Retinal pigment epithelial cell (primary cell): ENCODE measurements around the gene CEP19.

Experiments used
- DNase-seq: peaks from one replicate; pipeline ENCODE4 v3.0.0-alpha.2; 2010; ENCODE audit warnings: low read depth
- H3K4me3 ChIP-seq: 2 replicates; pipeline ENCODE4 v1.5.1; 2011; ENCODE audit warnings: mild to moderate bottlenecking, low read length, control low read depth, moderate library complexity
- TF ChIP-seq, protein P1 (sequence below): conservative IDR thresholded peaks from 2 replicates; pipeline ENCODE4 v1.5.1; 2011; ENCODE audit warnings: low read depth, low read length, control low read depth, inconsistent platforms

The CEP19 gene

DNA sequence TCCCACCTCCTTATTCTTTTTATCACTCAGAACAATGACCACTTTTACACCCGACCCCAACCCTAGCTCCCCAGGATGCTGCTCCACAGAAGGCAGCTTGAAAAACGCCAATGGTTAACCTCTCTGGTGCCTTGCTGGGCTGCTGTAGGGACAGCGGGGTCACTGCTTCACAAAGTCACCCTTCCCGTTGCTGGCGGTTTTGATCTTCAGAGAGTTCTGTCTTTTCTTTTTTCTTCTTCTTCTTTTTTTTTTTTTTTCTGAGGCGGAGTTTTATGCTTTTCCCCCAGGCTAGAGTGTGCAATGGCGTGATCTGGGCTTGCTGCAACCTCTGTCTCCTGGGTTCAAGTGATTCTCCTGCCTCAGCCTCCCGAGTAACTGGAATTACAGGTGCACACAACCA lies 20.7 kb downstream of the CEP19 start:
- H3K4me3 ChIP-seq = no peak overlapping the region
- TF ChIP-seq, protein P1, sequence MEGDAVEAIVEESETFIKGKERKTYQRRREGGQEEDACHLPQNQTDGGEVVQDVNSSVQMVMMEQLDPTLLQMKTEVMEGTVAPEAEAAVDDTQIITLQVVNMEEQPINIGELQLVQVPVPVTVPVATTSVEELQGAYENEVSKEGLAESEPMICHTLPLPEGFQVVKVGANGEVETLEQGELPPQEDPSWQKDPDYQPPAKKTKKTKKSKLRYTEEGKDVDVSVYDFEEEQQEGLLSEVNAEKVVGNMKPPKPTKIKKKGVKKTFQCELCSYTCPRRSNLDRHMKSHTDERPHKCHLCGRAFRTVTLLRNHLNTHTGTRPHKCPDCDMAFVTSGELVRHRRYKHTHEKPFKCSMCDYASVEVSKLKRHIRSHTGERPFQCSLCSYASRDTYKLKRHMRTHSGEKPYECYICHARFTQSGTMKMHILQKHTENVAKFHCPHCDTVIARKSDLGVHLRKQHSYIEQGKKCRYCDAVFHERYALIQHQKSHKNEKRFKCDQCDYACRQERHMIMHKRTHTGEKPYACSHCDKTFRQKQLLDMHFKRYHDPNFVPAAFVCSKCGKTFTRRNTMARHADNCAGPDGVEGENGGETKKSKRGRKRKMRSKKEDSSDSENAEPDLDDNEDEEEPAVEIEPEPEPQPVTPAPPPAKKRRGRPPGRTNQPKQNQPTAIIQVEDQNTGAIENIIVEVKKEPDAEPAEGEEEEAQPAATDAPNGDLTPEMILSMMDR = no peak
- no peak for DNase-seq

DNA sequence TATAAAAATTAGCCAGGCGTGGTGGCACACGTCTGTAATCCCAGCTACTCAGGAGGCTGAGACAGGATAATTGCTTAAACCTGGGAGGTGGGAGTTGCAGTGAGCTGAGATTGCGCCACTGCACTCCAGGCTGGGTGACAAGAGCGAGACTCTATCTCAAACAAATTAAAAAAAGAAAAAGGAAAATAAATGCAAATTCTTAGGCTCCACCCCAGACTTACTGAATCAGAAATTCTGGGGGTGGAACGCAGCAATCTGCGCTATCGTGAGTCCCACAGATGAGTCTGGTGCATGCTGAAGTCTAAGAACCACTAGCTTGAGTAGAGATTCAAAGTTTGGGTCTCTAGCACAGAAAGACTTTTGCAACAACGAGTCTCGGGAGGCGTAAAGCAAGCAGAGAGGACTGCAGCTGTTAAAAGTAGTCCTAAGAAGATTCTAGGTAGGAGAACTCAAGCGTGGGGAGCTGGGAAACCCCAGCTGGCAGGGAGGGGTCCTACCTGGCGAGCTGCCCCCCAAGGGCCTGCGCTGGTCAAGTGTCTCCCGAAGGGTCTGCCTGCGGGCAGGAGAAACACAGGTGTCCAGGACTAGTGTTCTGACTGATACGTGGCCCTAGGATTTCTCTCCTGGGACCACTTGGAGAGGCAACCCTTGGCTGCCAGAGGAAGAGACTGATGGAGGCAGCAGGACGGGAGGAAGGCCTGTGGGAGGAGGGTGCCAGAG lies 21.9 kb downstream of the CEP19 start:
- TF ChIP-seq, protein P1 = no peak
- DNase-seq = no peak
- no peak overlapping the region for H3K4me3 ChIP-seq

GRCh38 chr3:196688349-196688748 lies 23.7 kb downstream of the CEP19 start:
- DNase-seq = no peak
- no peak overlapping the region for H3K4me3 ChIP-seq
- TF ChIP-seq, protein P1 = no peak

DNA sequence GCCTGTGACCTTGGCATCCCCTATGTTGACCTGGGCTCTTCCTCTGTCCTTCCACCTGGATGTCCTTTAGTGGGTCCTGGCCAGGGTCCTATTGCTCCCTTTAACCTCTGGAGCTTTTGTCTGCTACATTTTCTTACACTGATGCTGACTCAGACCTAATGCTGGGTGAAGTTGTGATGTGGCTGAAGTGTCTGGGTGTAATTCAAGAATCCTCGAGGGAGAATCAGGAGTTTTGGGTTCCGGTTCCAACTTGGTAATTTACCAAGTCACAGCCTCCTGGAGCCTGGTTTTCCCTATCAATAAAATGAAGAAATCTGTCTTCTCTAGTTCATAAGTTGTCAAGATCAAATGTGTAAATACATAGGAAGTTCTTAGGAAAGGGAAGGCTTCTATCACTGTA lies 25.6 kb downstream of the CEP19 start:
- TF ChIP-seq, protein P1 = no peak
- no peak overlapping the region for H3K4me3 ChIP-seq
- no peak for DNase-seq

DNA sequence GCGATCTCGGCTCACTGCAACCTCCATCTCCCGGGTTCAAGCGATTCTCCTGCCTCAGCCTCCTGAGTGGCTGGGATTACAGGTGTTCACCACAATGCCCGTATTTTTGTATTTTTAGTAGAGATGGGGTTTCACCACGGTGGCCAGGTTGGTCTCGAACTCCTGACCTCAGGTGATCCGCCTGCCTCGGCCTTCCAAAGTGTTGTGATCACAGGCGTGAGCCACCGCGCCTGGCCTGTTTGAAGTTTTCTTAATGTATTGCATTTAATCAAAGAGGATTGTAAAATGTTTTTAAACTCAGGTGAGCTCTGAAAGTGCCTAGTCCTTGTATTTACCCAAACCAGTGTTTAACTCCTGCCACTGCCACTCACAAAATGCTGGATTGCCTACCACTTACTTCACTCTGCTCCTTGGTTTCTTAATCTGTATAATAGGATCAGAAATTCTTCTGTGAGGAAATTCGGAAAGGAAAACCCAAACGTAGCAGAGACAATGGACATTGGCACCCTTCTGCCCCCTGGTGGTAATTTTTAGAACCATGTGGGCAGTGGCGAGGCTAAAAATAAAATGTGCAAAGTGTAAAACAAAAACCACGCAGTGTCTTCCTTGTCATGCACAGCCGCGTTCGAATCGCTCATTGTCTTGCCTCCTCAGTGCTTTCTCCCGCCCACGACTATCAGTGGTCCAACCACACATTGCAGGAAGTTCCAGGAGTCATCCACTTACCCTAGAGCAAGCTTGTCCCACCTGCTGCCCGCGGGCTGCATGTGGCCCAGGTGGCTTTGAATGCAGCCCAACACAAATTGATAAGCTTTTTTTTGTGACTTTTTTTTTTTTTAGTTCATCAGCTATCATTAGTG lies 27.3 kb downstream of the CEP19 start:
- TF ChIP-seq, protein P1 = peak; percentile 82
- no peak overlapping the region for H3K4me3 ChIP-seq
- DNase-seq = no peak

GRCh38 chr3:196677931-196678330 lies 34.1 kb downstream of the CEP19 start:
- DNase-seq = no peak
- TF ChIP-seq, protein P1 = no peak
- H3K4me3 ChIP-seq = no peak overlapping the region
